ENCODE results near the gene HAND2.

The HAND2 gene

GRCh38 chr4:173477016-173477415 lies 53.0 kb downstream of the HAND2 start:
- DNase-seq (ENCODE audit: low spot score), result no peak
